ENCODE measurements around the gene ZNF76.

ZNF76 gene

DNA sequence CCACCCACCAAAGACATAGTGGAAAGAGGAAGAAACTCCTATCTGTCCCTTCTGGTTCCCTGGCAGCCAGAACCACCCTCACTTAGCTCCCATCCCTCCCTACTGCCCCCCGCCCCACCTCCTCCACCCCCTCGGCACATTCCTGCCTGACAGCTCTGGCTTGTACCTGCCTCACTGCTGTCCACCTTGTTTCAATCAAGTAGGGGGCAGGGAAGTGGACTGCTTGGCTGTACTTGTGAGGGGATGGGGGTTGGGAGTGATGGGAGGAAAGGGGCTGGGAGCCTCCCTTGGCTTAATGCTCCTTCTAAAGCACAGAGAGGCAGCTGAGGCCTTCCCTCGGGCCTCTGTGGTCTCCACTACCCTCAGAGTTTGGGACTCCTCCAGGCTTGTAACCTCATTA is 22.1 kb upstream of the ZNF76 start:
- DNase-seq = no peak

DNA sequence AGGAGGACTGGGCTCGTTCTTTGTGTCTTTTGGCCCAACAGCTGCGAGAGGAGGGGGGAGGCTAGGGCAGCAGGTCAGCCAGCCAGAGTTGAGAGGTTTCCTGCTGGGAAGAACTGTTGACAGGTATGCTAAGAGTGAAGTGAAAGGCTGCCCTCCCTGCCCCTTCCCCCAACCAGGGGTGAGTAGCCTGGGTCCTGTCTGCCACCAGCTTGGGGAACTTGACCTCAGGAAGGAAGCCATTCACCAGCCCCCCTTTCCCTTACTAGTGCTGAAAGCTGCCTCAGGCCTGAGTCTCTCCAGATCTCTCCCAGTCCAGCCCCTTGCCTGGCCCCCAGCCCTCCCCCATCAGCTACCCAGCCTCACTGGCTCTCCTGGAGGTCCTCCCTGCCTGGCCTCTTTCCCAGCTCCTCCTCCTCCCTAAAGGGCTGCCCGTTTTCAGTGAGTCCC is 20.7 kb upstream of the ZNF76 start:
- no peak for DNase-seq

DNA sequence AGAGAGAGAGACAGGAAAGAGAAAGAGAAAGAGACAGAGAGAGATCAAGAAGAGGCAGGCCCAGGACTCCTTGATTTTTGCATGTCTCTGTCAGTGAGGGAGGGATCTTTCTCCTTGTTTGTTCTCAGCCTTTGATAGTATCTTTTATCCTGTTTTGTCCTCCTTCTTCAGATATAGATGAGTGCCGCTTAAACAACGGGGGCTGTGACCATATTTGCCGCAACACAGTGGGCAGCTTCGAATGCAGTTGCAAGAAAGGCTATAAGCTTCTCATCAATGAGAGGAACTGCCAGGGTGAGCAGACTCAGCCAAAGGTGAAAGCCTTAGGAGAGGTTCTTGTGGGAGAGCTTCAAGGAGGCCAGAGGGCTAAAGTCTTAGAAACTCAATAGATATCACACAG is 20.0 kb upstream of the ZNF76 start:
- no peak for DNase-seq

DNA sequence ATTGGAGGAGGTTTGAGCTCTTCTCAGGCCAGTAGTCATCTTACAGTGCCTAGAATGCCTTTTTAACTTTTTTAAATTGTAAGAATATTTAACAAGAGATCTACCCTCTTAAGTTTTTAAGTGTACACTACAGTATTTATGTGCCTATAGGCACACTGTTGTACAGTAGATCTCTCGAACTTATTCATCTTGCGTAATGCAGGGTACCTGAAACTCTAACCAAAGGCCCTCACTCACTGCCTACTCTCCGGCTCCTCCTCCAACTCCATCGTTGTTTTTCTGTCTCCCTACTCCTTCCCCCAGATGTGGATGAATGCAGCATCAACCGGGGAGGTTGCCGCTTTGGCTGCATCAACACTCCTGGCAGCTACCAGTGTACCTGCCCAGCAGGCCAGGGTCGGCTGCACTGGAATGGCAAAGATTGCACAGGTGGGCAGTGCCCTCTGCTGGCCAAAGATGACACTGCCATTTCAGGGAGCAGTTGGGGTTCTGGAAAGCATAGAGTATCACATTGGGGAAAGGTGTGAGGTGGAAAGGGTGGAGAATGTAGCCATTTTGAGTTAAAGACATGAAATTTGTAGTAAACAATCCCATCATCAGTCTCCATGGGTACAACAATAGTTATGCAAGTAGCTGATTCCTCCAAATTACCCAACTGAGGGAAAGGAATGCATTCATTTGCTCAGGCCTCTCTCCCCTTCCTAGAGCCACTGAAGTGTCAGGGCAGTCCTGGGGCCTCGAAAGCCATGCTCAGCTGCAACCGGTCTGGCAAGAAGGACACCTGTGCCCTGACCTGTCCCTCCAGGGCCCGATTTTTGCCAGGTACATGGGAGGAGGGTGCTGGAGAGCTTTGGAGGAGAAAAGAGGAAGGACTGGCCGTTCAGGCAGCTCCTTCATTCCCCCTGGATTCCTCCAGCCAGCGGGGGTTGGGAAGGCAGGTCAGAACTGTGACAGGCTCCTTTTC is 18.4 kb upstream of the ZNF76 start:
- DNase-seq = peak; percentile 31

DNA sequence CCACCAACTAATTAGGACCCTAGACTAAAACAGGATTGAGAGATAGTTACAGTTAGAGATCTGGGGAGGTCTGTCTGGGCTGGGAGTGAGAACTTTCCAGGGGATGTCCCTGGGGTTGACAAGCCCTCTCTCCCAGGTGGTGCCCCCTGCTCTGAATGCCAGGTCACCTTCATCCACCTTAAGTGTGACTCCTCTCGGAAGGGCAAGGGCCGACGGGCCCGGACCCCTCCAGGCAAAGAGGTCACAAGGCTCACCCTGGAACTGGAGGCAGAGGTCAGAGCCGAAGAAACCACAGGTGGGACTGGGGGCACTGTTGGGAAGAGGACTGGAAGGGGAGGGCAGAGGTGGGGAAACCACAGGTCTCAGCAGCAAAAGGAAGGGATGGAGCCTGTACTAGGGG is 17.0 kb upstream of the ZNF76 start:
- no peak for DNase-seq

DNA sequence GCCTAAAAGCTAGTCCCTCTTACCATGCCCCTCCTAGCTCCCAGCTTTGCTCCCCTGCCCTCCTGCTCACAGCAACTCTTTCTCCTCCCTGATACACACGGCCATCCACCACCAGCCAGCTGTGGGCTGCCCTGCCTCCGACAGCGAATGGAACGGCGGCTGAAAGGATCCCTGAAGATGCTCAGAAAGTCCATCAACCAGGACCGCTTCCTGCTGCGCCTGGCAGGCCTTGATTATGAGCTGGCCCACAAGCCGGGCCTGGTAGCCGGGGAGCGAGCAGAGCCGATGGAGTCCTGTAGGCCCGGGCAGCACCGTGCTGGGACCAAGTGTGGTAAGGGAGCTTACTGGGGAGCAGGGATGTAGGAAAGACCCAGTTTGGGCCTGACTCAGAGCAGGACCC is 16.6 kb upstream of the ZNF76 start:
- DNase-seq = no peak

DNA sequence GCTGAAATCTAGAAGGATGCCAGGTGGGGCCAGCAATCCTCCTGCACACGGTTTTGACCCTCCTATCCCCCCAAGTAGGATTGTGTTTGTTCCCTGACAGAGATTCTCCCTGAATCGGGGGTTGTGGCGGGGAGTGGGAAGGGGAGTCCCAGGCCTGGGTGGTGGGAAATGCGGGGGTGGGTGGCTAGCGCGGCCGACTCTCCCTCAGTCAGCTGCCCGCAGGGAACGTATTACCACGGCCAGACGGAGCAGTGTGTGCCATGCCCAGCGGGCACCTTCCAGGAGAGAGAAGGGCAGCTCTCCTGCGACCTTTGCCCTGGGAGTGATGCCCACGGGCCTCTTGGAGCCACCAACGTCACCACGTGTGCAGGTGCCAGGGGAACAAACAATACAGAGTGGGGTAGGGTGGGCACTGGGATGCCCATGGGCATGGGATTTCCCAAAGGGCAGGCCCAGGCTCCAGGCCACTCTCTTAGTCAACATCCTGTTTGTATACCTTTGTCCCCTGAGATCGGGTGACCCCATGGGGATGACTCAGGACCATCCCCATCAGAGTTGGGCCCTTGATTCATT is 16.1 kb upstream of the ZNF76 start:
- no peak for DNase-seq

DNA sequence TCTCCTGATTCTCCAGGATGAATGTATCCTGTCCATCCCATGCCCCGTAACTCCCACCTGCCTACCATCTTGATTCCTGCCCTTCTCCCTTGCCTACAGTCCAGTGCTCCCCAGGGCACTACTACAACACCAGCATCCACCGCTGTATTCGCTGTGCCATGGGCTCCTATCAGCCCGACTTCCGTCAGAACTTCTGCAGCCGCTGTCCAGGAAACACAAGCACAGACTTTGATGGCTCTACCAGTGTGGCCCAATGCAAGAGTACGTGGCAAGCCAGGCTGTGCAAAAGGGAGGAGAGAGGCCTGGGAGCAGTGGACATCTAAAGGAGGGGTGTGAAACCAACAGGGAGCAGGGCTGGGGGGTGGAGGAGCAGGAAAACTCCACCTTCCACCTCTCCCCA is 15.0 kb upstream of the ZNF76 start:
- DNase-seq = no peak

DNA sequence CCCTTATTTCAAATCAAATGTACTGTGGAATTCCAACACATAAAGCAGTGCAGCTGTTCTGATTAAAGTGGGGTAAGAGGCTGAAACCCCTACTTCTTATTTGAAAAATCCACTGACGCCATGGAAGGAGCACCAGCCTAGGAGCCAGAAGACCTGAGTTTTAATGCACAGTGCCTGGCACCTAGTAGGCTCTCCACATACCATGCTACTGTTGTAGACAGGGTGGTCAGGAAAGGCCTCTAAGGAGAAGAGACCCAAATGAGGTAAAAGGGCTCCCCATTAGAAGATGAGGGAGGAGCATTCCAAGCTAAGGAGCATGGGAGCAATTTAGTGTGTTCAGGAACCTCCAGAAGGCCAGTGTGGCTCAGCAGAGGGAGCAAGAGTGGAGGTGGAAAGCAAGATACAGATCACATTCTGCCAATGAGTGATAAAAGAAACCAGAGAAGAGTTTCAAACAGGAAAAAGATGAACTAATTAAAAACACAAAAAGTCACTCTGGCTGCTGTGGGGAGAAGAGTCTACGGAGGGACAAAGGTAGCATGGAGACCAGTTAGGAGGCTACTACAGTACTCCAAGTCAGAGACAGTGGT is 11.8 kb upstream of the ZNF76 start:
- DNase-seq = no peak

DNA sequence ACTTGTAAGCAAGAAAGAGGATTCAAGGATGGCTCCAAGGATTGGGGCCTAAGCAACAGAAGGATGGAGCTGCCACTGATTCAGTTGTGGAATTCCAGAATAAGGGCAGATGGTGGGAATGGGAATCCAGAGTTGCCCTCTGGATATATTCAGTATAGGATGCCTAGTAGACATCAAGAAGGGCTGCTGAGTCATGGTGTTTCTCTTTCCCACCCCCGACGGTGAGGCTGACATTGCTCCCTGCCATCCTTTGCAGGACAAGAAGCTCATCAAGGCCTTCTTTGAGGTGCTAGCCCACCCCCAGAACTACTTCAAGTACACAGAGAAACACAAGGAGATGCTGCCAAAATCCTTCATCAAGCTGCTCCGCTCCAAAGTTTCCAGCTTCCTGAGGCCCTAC is 11.2 kb upstream of the ZNF76 start:
- DNase-seq = no peak

DNA sequence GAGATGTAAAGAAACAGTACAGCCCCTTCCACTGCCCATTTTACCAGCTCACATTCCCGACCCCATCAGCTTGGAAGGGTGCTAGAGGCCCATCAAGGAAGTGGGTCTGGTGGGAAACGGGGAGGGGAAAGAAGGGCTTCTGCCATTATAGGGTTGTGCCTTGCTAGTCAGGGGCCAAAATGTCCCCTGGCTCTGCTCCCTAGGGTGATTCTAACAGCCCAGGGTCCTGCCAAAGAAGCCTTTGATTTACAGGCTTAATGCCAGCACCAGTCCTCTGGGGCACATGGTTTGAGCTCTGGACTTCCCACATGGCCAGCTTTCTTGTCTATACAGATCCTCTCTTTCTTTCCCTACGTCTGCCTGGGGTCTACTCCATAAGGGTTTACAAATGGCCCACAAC is 10.6 kb upstream of the ZNF76 start:
- no peak for DNase-seq

DNA sequence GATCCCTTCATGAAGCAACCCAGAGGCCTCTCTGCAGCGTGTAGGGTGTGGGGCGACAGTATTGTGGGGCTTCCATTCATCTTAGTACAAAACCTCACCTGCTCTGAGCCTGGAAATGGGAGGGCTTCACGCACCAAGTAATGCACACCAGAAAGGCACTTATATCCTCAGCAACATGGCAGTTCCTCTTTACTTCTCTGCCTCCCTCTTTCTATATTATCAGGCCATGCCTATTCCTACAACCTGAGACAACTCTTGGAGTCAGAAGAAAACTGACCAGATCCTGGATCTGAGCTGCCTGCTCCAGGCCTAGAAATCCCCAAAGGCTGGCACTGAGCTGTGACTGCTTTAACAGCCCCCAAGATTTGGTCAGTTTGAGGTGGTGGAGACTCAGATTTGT is 7.6 kb upstream of the ZNF76 start:
- DNase-seq = no peak

DNA sequence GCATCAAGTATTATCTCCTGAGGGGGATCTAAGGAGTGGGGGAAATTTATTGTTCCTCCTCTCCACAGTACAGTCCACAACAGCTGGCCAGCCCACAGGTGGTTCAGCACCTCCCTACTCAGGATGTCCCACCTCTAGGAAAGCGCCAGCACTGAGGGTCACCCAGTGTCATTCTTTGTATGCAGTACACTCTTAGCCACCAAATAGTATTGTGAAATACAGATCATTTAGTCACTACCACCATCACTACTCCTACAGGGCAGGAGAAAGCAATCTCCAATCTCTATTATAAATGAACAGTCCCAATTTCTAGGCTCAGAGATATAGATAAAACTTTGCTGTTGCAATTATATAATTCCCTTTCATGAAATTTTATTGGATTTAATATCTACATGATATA is 6.3 kb upstream of the ZNF76 start:
- no peak for DNase-seq

DNA sequence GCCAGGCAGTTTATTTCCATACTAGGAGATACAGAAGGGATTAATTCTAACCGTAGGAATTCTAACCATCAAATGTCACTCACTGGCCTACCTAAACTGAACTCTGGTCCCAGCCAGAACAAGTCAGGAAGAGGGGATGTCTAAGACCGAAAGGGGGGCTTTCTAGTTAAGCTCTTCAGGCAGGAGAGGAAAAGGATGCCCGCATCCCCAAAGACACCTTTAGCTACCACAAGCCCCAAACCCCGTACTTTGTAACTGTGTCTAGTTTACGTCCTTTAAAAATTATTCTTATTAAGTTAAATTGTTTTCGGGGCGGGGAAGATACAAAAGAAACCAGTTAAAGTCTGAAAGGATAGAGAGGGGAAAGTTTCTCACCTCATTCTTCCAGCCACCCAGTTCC is 1.2 kb upstream of the ZNF76 start:
- no peak for DNase-seq

DNA sequence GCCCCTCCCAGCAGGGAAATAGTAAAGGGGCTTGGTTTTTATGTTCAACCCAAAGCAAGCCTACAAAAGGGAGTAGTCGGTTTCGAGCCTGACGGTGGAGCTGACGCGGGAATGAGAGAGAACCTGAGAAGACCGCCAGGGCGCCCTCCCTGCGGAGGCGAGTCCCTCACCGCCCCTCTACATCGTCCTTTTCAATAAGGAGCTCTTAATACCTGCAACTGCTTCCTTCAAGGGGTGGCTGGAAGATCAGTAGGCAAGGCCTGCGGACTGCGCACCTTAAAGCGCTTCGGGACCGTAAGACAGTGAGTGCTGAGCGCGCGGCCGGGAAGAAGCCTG is 709 bp upstream of the ZNF76 start:
- DNase-seq = peak; percentile 52

DNA sequence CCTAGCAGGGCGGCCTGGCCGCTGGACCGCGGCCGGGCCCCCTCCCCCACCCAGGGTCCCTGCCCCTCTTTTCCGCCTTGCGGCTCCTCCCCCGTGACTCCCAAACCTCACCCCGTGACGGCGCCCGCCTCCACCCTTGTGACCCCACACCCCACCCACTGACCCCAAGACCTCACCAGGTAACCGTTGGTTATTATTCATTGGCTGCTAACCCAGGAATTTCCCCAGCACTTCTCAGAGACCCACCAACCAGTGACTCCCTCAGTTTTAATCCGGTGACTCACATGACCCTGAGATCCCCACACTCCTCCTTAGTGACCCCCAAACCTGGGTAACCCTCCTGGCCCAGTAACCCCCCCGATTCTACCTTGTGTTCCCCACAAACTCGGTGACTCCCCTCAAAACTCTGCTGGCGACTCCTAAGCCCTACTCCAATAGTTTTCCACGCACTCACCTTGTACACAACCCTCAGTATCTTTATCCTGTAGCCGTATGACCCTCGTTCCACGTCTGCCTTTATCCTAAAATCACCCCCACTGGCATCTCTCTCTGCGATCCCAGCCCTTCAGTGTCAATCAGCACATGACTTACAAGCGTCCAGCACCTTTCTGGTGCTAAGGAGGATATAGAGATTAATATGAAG is 534 bp downstream of the ZNF76 start:
- DNase-seq = peak; percentile 48

DNA sequence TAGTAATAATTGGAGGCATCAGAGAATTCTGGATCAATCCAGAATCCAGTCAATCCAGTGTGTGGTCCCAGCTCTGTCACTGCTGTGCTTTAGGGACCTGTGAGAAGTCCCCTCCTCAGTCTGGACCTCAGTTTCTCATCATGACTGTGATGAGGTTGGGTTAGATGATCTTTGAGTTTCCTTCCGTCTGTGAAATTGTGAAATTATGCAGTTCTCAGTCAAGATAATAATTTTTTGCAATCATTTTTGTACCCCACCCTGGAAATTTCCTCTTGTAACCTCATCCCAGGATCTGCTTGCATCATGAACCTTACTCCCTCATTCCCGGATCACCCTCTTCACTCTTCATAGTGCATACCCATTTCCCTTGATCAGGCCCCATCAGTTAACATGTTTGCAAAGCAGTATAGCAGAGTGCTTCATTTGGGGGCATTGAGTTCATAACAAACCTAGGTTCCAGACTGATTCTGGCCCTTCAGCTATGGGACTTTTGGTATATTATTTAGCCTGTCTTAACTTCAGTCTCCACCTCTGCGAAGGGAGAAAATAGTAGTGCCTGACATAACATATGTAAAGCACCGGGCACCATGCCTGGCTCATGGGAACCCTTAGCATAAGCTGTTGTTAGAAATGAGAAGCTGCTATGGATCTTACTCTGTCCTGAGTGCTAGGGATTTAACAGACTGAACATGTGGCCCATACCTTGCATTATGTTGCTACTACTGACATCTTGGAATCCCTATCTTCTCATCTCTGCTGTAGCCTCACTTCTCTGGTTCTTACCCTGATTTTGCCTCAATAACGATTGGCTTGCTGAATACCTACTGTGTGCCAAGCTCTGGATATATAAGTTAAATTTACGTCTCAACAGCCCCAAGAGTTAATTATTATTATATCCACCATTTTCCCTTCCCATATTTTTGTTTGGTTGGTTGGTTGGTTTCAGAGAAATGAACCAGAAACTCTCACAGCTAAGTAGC is 1.3 kb downstream of the ZNF76 start:
- DNase-seq = no peak

DNA sequence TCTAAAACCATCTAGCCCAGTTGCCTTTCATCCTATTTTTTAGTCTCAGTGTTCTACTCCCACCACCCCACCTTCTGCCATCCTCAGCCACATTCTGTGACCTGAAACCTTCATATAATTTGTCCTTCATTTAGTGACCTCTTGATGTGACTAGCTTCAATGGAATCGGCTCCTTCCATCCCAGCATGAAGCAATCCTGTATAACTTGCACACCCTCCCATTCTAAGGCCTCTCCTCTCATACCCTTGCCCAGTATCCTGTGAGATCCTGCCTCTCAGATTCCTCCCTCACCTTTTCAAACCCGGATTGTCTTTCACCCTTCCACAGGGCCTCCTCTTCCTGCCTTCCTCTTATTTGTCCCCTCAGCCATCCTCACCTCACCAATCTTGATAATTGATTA is 3.1 kb downstream of the ZNF76 start:
- DNase-seq = no peak

DNA sequence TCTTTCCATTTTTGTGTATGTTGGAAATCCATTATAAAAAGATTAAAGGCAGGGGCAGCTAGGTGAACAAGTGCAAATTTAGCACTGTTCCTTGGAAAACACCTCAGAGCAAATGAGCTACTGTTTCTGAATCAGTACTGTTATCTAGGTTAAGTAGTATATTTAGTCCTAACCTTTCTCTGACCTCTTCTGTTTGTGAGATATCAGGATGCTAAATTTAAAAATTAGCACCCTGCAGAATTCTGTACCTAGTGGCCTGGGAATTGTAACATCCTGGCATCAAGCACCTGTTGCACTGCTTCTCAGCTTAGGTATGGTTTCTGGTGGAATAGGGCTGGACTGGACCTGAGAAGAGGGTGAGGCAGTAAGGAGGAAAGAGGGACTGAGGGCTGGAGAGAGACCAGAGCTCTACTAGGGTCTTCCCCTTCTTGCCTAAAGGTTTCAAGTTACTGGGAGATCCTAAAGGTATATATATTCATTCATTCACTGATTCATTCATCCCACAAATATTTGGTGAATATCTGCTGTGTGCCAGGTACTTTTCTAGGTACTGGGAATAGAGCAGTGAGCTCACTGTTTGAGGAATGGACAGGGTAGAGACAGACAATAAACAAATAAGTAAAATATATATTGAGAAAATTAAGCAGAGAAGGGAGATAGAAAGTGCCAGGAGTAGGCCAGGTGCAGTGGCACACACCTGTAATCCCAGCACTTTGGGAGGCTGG is 5.2 kb downstream of the ZNF76 start:
- DNase-seq = no peak

DNA sequence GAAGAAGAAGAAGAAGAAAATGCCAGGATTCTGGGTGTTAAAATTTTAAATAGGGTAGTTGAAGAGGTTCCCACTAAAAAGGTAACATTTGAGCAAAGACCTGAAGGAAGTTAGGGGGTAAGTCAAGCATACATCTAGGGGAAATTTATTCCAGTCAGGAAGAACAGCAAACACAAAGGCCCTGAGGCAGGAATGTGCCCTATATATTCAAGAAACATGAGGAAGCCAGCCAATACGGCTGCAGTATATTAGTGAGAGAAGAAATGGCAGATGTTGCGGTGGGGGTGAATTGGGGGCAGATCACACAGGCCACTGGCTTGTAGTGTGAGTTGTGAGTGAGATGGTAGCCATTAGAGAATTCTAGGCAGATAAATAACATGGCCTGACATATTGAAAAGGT is 6.0 kb downstream of the ZNF76 start:
- no peak for DNase-seq

DNA sequence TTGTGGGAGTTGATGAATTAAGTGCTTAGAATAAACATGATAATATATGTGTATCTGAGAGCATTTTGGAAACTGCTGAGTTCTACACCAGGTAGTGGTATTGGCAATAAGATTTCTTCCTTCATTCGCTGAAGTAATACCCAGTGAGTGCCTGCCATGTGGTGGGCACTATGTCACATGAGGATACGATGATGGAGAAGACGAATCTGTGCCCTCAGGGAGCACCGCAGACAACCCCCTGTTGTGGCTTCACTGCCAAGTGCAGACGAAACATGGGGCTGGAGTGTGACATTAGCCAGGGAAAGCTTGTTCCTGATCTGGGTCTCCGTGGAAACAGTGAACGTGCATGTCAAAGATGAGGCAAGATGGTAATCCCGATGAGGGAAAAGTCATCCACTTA is 7.9 kb downstream of the ZNF76 start:
- no peak for DNase-seq

DNA sequence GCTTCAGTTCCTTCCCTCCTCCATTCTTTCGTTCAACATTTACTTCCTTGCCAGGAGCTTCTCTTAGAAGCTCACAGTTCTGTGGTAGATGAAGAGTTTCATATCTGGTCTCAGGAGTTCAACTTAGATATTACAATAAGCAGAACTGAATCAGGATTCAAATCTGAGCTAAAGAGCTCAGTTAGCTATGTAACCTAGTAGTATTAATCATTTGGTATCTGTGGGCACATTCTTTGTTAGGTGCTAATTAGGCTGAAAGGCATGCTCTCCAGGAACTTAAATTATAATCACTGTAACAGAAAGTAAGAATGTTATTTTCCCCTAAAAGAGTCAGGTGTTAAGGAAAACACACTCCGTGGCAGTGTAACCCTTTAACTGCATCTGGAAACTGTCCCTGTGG is 8.4 kb downstream of the ZNF76 start:
- no peak for DNase-seq

All from NCI-H526 treated with DMSO at 0.1 percent for 48 hours (cell line).